Keratinocyte (primary cell): ENCODE data around the gene ADCY5.

Experiments used
- CTCF ChIP-seq, 3 experiments: IDR thresholded peaks in 1 of 3; conservative IDR thresholded peaks in 1 of 3; optimal IDR thresholded peaks in 1 of 3; 2 replicates in 2 of 3; 3 replicates in 1 of 3; pipeline versions ENCODE3 to v1.5.1; 2011; ENCODE audit warnings: low read length in 3 of 3, mild to moderate bottlenecking in 3 of 3, moderate library complexity in 2 of 3, control low read depth in 1 of 3, inconsistent platforms in 1 of 3; ENCODE audit not compliant: insufficient read depth in 2 of 3; ENCODE audit errors: extremely low read depth in 1 of 3
- EZH2 ChIP-seq: IDR thresholded peaks from one replicate; pipeline ENCODE4 v1.6.1; 2012; ENCODE audit warnings: inconsistent platforms, mild to moderate bottlenecking, low read length, moderate library complexity

- TF ChIP-seq CTCF (optimal IDR thresholded peaks at IDR 0.05 in 1 of 3, IDR thresholded peaks at IDR 0.05 in 1 of 3, conservative IDR thresholded peaks at IDR 0.05 in 1 of 3; ENCODE audit: extremely low read depth in 1 of 3, insufficient read depth in 2 of 3, low read length in 3 of 3) (no peak), EZH2 (no peak)
These were observed 1.5 kb downstream of the ADCY5 start for GRCh38 chr3:123447416-123447748.
